Memory B cell (primary cell): ENCODE measurements around the gene RAPGEF2.
"Not testable (repeated sequence)": the region's sequence is repeated elsewhere in the genome, so short reads cannot be mapped to it uniquely, and the experiment has no call there.

Experiments used
- ATAC-seq: fragments of 150-1000 bp; cut with Tn5 transposase; 2 replicates; pipeline ENCODE4 v1.10.0; 2021; ENCODE audit warnings: low read depth, mild to moderate bottlenecking, moderate library complexity
- DNase-seq, 2 donors: peaks; one replicate each; pipeline ENCODE4 v3.0.0; 2022; ENCODE audit warnings: low spot score in 2 of 2
- H3K27ac Mint-ChIP-seq: one replicate; pipeline ENCODE4 v1.8.0; 2022; ENCODE audit warnings: mild to moderate bottlenecking, moderate library complexity, mixed read lengths
- H3K27me3 Mint-ChIP-seq: one replicate; pipeline ENCODE4 v1.8.0; 2022; ENCODE audit warnings: mixed read lengths
- H3K36me3 Mint-ChIP-seq: one replicate; pipeline ENCODE4 v1.8.0; 2022; ENCODE audit warnings: mild to moderate bottlenecking, mixed read lengths
- H3K4me1 Mint-ChIP-seq: one replicate; pipeline ENCODE4 v1.8.0; 2022; ENCODE audit warnings: mixed read lengths
- H3K4me3 Mint-ChIP-seq: one replicate; pipeline ENCODE4 v1.8.0; 2022; ENCODE audit warnings: mild to moderate bottlenecking, moderate library complexity, mixed read lengths
- H3K9me3 Mint-ChIP-seq: one replicate; pipeline ENCODE4 v1.8.0; 2022; ENCODE audit warnings: mixed read lengths

Gene RAPGEF2

DNA sequence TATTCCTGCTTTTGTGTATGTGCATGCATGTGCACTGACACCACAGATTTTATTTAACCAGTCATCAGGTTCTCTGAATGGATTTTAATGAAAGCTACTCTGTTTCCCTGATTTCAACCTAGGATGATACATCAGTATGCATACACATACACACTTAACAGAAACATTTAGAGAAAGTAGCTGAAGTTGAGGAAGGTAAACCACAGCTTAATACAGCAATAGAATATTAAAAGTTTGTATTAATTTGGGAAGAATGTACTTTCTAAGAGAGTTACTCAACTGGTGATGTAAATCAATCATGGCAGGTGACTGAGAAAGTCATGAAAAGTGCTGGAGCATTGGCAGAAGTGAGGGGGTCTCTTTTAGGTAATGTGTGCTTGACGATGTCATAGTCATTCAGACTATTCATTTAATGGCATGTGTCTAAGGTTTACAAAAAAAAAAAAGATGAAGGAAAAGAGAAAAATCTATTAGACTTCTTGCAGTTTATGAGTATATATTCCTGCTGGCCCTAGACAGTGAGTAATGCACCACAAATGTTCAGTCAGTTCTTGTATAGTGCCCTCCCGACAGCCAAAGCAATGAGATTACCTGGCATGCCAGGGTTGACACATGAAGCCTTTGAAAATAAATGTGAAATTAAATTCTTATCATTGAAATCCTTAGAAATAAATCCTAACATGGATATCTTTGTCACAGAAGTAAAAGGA, 187.6 kb downstream of the RAPGEF2 start:
- Mint-ChIP-seq H3K27ac (no peak overlapping the region), H3K9me3 (peaks cover 2% of the 10 kb centered on the region), H3K27me3 (no peaks in the 10 kb centered on the region), H3K4me1 (peaks cover 8% of the 10 kb centered on the region), H3K4me3 (no peak overlapping the region), H3K36me3 (peaks cover 9% of the 10 kb centered on the region)
- DNase-seq (no peak), ATAC-seq (no peak)

GRCh38 chr4:159291176-159291575, 188.3 kb downstream of the RAPGEF2 start:
- ATAC-seq (no peak), DNase-seq (no peak)
- peaks cover 8% of the 10 kb centered on the region for H3K4me1 Mint-ChIP-seq
- H3K4me3 Mint-ChIP-seq, result no peak overlapping the region
- H3K9me3 Mint-ChIP-seq, result peaks cover 2% of the 10 kb centered on the region
- H3K27ac Mint-ChIP-seq, result no peak overlapping the region
- peaks cover 8% of the 10 kb centered on the region for H3K36me3 Mint-ChIP-seq
- no peaks in the 10 kb centered on the region for H3K27me3 Mint-ChIP-seq

- DNase-seq (no peak), ATAC-seq (no peak)
- no peaks in the 10 kb centered on the region for H3K27me3 Mint-ChIP-seq
- no peak overlapping the region for H3K4me3 Mint-ChIP-seq
- H3K4me1 Mint-ChIP-seq, result peaks cover 8% of the 10 kb centered on the region
- H3K9me3 Mint-ChIP-seq, result peaks cover 2% of the 10 kb centered on the region
- H3K27ac Mint-ChIP-seq, result no peak overlapping the region
- H3K36me3 Mint-ChIP-seq, result peaks cover 7% of the 10 kb centered on the region
Observed at GRCh38 chr4:159292137-159292896, 189.4 kb downstream of the RAPGEF2 start.

GRCh38 chr4:159293811-159294515, 191.1 kb downstream of the RAPGEF2 start:
- H3K4me3 Mint-ChIP-seq, result no peak overlapping the region
- H3K27me3 Mint-ChIP-seq, result no peaks in the 10 kb centered on the region
- DNase-seq (no peak), ATAC-seq (no peak)
- peaks cover 2% of the 10 kb centered on the region for H3K9me3 Mint-ChIP-seq
- peaks cover 11% of the 10 kb centered on the region for H3K4me1 Mint-ChIP-seq
- H3K36me3 Mint-ChIP-seq, result peaks cover 4% of the 10 kb centered on the region
- no peak overlapping the region for H3K27ac Mint-ChIP-seq

GRCh38 chr4:159296061-159296460, 193.2 kb downstream of the RAPGEF2 start:
- DNase-seq, result no peak
- H3K9me3 Mint-ChIP-seq, result peaks cover 2% of the 10 kb centered on the region
- H3K4me1 Mint-ChIP-seq, result peaks cover 11% of the 10 kb centered on the region
- H3K4me3 Mint-ChIP-seq, result no peak overlapping the region
- no peak overlapping the region for H3K27ac Mint-ChIP-seq
- no peaks in the 10 kb centered on the region for H3K27me3 Mint-ChIP-seq
- peaks cover 2% of the 10 kb centered on the region for H3K36me3 Mint-ChIP-seq
- ATAC-seq, result no peak

GRCh38 chr4:159297091-159297490, 194.2 kb downstream of the RAPGEF2 start:
- no peak overlapping the region for H3K4me3 Mint-ChIP-seq
- H3K36me3 Mint-ChIP-seq, result peaks cover 2% of the 10 kb centered on the region
- H3K27ac Mint-ChIP-seq, result no peak overlapping the region
- no peak for DNase-seq
- H3K4me1 Mint-ChIP-seq, result peaks cover 11% of the 10 kb centered on the region
- peaks cover 2% of the 10 kb centered on the region for H3K9me3 Mint-ChIP-seq
- ATAC-seq, result no peak
- no peaks in the 10 kb centered on the region for H3K27me3 Mint-ChIP-seq

DNA sequence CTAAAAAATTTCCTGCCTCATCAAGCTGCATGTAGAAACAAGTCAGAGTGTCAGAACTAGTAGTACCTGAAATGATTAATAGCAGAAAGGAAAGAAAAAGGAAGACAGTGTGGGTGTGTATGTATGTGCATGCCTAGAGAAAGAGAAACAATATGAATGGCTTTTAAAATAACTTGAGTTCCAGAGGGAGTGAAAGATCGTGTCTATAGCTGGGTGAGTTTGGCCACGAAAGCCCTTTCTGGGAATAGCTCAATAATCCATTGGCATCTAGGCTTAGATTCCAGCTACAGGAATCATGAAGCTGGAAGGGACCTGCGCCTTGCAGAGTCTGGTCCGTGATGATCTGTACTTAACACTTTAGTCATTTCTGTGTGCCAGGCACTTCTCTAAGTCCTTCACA, 195.6 kb downstream of the RAPGEF2 start:
- H3K27ac Mint-ChIP-seq, result no peak overlapping the region
- no peak for ATAC-seq
- peaks cover 11% of the 10 kb centered on the region for H3K4me1 Mint-ChIP-seq
- H3K36me3 Mint-ChIP-seq, result peaks cover 2% of the 10 kb centered on the region
- H3K9me3 Mint-ChIP-seq, result peaks cover 2% of the 10 kb centered on the region
- H3K27me3 Mint-ChIP-seq, result no peaks in the 10 kb centered on the region
- DNase-seq, result no peak
- no peak overlapping the region for H3K4me3 Mint-ChIP-seq

- ATAC-seq (no peak), DNase-seq (no peak)
- H3K27ac Mint-ChIP-seq, result no peak overlapping the region
- H3K27me3 Mint-ChIP-seq, result no peaks in the 10 kb centered on the region
- H3K4me3 Mint-ChIP-seq, result no peak overlapping the region
- peaks cover 1% of the 10 kb centered on the region for H3K4me1 Mint-ChIP-seq
- H3K9me3 Mint-ChIP-seq, result peaks cover 9% of the 10 kb centered on the region
- peaks cover 23% of the 10 kb centered on the region for H3K36me3 Mint-ChIP-seq
Observed at GRCh38 chr4:159303435-159303834, 200.6 kb downstream of the RAPGEF2 start.

GRCh38 chr4:159305129-159305528, 202.2 kb downstream of the RAPGEF2 start:
- H3K4me3 Mint-ChIP-seq, result no peak overlapping the region
- no peaks in the 10 kb centered on the region for H3K27me3 Mint-ChIP-seq
- H3K36me3 Mint-ChIP-seq, result peaks cover 28% of the 10 kb centered on the region
- DNase-seq (no peak), ATAC-seq (no peak)
- no peak overlapping the region for H3K27ac Mint-ChIP-seq
- peaks cover 9% of the 10 kb centered on the region for H3K9me3 Mint-ChIP-seq
- no peaks in the 10 kb centered on the region for H3K4me1 Mint-ChIP-seq

DNA sequence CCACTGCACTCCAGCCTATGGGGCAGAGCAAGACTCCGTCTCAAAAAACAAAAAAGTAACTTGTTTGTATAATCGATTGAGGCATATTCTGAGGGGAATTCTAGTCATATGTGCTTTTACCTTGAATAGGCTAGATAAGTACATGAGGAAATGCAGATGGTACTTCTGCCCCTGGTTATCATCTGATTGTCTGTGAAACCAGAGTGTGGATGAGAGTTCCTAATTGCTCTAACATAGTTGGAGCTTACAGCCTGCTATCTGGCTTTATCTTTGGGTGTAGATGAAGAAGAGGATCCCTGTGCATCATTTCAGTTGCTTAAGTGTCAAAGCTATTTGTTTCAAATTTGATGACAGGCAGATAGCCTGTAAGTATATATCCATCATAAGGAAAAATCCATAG, 205.1 kb downstream of the RAPGEF2 start:
- peaks cover 9% of the 10 kb centered on the region for H3K9me3 Mint-ChIP-seq
- no peaks in the 10 kb centered on the region for H3K27me3 Mint-ChIP-seq
- no peaks in the 10 kb centered on the region for H3K4me1 Mint-ChIP-seq
- ATAC-seq (no peak), DNase-seq (no peak)
- no peak overlapping the region for H3K4me3 Mint-ChIP-seq
- H3K36me3 Mint-ChIP-seq, result peaks cover 28% of the 10 kb centered on the region
- no peak overlapping the region for H3K27ac Mint-ChIP-seq

DNA sequence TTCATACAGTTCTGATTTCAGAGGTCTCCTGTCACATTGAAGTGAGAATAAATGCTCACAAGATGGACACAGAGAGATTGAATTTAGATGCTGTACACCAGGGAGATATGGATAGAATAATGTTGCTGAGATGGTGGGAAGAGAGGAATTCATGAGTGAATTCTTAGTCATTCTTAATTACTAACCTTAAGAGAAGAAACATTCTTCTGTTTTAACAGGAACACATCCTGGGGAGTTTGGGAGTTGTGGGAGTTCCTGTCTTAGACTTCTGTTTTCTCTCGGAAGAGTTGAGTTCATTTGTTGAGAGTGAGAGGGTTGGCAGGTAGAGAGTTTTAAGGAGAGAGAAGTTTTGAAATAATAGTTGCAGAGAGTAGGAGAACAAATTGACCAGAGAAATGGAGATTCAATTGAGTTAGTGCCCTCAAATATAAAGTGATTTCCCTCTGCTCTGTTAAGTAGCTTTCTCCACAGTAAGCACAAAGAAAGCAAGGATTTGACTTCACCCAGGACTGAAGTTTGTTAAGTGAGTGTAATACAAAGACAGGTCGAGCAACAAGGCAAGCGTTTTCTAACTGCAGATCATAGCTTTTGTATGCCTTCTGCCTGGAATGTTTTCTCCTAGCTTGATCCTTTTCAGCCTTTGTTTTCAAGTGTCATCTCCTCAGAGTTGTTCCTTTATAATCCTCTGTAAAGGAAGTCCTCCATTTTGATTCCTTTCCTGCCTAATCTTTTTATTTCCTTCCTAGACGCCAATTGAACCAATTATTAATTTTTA, 205.9 kb downstream of the RAPGEF2 start:
- Mint-ChIP-seq H3K4me3 (no peak overlapping the region), H3K27ac (no peak overlapping the region), H3K27me3 (no peaks in the 10 kb centered on the region), H3K36me3 (peaks cover 29% of the 10 kb centered on the region), H3K9me3 (peaks cover 9% of the 10 kb centered on the region), H3K4me1 (no peaks in the 10 kb centered on the region)
- no peak for DNase-seq
- no peak for ATAC-seq

DNA sequence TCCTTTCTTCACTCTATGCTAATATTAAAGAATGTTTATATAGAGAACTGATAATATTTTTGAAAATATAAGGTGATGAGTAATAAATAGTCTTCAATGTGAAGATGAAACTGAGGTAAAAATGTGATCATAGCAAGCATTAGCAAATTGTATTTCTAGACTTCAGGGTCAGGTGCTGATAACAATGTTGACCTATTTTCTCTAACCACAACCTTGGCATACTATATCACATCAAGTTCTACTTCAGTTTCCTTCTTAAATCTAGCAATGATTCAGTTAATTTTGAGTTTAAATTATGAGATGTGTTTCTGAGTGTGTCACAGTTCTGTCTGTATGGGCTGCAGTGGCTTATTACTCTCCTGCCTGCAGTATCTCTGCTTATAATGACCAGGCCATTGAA, 209.4 kb downstream of the RAPGEF2 start:
- Mint-ChIP-seq H3K27ac (no peak overlapping the region), H3K4me3 (no peak overlapping the region), H3K4me1 (no peaks in the 10 kb centered on the region), H3K9me3 (no peaks in the 10 kb centered on the region), H3K36me3 (peaks cover 26% of the 10 kb centered on the region), H3K27me3 (no peaks in the 10 kb centered on the region)
- ATAC-seq (no peak), DNase-seq (no peak)

DNA sequence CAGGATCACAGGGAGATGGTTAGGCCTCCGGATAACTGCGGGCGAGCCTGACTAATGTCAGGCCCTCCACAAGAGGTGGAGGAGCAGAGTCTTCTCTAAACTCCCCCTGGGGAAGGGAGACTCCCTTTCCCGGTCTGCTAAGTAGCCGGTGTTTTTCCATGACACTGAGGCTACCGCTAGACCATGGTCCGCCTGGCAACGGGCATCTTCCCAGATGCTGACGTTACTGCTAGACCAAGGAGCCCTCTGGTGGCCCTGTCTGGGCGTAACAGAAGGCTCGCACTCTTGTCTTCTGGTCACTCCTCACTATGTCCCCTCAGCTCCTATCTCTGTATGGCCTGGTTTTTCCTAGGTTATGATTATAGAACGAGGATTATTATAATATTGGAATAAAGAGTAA, 213.0 kb downstream of the RAPGEF2 start:
- not testable (repeated sequence) for H3K27ac Mint-ChIP-seq, ATAC-seq, DNase-seq, H3K4me1 Mint-ChIP-seq, H3K27me3 Mint-ChIP-seq, H3K4me3 Mint-ChIP-seq, H3K9me3 Mint-ChIP-seq
- peaks cover 18% of the 10 kb centered on the region for H3K36me3 Mint-ChIP-seq

DNA sequence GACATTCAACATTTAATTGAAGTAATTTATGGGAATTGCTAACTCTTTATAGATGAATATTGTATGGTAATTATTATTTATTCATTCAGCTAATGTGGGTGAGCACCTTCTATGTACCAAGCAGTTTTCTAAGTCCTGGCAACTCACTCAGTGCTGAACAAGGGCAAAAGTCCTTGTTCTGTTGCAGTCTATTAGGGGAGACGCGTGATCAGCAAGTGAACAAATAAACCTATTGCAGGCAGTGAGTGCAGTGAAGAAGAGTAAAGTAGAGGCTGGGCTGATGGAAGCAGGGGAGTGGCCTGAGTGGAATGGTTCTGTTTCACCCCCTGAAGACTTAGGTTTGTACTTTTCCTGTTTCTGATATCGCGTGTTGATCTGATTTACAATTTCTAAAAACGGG, 214.3 kb downstream of the RAPGEF2 start:
- Mint-ChIP-seq H3K27me3 (no peaks in the 10 kb centered on the region), H3K4me1 (no peaks in the 10 kb centered on the region), H3K9me3 (no peaks in the 10 kb centered on the region), H3K27ac (no peak overlapping the region), H3K36me3 (peaks cover 21% of the 10 kb centered on the region), H3K4me3 (no peak overlapping the region)
- DNase-seq (no peak), ATAC-seq (no peak)
